OCI-M2 (cell line): Measurements from ENCODE around the gene CMSS1.
"Not testable (repeated sequence)": the region's sequence is repeated elsewhere in the genome, so short reads cannot be mapped to it uniquely, and the experiment has no call there.

Experiments used
- DNase-seq: peaks from one replicate; lab custom pipeline; 2025; ENCODE audit not compliant: unreplicated experiment; lab: John Stamatoyannopoulos, UW

Gene CMSS1

DNA sequence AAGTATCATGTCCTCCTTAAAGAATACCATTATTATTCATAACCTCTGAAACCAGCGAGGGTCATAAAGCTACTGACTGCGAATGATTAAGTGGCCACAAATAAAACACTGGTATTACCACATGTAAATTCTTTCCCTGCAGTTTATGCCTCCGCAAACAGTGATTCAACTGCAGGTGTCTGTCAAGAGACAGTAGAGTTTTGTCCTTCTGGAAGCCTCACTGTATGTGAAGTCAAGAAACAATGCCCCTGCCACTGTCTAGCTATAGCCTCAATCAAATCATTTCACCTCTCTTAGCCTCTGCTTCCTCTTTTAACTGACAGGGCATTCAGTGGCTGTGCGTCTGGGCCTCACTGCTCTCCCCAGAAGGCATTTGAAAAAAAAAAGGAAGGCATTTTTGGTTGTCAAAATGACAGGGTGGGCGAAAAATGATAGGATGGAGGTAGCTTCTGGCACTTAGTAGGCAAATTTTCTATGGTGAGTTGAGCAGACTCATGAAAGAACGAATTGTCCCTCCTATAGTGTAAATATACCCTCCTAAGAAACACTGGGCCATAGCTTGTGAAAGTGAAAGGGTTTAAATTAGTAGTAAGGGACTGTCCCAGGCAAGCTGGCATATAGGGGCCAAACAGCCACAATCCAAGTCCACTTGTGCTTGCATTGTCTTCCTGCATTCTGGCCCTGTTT lies 229.9 kb downstream of the CMSS1 start:
- no peak for DNase-seq

GRCh38 chr3:100048248-100048647 lies 230.6 kb downstream of the CMSS1 start:
- DNase-seq: no peak

DNA sequence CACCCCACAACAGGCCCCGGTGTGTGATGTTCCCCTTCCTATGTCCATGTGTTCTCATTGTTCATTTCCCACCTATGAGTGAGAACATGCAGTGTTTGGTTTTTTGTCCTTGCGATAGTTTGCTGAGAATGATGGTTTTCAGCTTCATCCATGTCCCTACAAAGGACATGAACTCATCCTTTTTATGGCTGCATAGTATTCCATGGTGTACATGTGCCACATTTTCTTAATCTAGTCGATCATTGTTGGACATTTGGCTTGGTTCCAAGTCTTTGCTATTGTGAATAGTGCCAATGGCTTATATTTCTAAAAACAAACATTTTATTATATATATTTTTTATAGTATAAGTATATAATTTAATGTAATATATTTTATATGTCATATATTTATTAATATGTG lies 233.9 kb downstream of the CMSS1 start:
- DNase-seq: not testable (repeated sequence)

DNA sequence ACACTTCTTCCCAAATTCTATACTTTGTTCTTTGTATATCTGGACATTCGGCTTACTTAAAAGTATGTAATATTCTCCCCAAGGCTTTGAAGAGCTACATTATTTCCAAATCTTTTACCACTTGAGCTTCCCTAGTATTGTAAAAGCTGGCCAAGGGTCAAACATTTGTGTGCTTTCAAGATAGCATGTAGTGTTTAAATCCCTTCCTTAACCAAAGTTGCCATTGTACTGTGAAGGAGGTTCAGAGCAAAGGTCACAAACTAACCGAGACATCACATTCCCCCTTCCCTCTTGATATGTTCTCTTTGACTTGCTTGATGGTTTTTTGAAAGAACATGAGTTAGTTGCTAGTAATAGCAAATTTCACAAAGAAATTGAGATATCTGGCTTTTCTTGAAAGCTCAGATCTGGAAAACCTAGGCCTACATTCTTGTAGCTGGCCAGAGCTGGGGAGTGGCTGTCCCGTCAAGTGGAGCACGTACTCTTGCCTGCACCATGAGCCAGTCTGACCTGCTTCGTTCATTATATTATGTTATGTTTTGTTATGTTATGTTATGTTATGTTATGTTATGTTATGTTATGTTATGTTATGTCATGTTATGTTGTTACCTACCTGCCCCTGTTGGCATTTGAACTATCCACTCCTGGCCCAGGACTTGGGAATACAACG lies 236.4 kb downstream of the CMSS1 start:
- no peak for DNase-seq

- no peak for DNase-seq
Measured at GRCh38 chr3:100057716-100058575, 240.3 kb downstream of the CMSS1 start.

DNA sequence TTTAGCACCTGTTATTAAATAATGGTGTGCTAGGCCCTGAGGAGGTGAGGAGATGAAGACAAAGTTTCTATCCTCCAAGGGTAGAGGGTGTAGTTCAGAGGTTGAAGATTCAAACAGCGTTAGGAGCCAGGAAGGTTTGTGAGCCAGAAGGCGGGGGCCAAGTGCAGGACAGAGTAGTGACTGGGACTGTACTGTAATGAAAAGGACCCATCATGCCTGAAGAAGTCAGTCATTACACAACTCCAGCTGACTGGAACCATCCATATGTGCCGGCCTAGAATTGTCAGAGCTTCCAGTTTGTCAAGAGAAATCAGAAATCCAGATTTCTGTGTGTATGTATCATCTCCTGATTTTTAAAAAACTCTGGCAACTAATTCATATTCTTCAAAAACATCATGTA lies 241.8 kb downstream of the CMSS1 start:
- no peak for DNase-seq

GRCh38 chr3:100060685-100061484 lies 243.2 kb downstream of the CMSS1 start:
- no peak for DNase-seq

DNA sequence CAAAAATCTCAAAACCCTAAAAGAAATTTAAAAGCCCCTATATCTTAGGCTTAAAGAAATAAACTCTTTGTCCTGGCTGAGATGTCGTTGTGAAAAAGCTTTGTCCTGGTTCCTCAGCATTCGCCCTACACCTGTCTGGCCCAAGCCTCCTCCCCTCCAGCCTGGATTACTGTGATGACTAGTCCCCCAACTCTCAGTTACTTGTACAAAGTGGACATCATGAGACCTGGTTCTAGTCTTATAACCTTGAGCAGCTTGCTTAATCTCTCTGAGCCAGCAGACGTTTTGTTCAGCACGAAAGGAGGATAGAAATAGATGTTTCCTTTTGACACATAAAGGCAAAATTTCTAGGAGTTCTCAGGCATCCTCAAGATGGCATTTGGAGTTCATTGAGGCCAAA lies 245.0 kb downstream of the CMSS1 start:
- DNase-seq: no peak

- no peak for DNase-seq
Measured at GRCh38 chr3:100063929-100064461, 246.3 kb downstream of the CMSS1 start.

DNA sequence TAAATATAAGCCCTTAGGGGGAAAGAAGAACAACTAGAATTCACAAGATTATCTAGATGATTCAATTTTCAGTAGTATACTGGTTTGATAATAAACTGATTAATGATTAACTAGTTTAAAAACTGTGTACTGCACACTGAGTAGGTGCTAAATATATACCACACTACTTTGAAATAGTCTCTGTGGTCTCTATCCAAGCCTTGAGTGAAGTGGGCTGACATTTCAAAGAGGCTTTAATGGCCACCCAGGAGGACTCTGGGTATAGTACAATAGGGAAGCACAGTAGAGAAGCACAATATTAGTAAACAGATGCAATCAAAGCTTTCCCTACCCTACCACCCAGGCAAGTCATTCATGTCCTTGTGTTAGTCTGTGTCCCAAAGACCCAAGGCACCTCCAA lies 249.9 kb downstream of the CMSS1 start:
- no peak for DNase-seq

DNA sequence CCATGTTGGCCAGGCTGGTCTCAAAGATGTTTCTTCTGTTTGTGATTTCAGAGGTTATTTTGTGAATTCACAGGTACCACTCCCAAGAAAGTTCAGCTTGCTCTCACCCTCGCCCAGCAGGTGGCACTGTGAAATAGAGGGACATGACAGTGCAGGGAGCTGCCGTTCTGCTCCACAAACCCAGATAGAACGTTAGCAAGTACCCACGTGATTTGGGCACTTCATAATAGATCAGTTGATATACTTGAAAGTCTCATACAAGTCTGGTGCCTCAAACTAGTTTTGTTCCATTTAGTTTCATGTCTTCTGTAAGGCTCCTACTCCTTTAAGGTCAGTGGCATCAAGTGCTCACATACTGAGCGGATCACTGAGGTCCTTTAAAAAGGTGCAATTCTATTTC lies 251.2 kb downstream of the CMSS1 start:
- no peak for DNase-seq

- no peak for DNase-seq
Measured at GRCh38 chr3:100069472-100069871, 251.8 kb downstream of the CMSS1 start.

DNA sequence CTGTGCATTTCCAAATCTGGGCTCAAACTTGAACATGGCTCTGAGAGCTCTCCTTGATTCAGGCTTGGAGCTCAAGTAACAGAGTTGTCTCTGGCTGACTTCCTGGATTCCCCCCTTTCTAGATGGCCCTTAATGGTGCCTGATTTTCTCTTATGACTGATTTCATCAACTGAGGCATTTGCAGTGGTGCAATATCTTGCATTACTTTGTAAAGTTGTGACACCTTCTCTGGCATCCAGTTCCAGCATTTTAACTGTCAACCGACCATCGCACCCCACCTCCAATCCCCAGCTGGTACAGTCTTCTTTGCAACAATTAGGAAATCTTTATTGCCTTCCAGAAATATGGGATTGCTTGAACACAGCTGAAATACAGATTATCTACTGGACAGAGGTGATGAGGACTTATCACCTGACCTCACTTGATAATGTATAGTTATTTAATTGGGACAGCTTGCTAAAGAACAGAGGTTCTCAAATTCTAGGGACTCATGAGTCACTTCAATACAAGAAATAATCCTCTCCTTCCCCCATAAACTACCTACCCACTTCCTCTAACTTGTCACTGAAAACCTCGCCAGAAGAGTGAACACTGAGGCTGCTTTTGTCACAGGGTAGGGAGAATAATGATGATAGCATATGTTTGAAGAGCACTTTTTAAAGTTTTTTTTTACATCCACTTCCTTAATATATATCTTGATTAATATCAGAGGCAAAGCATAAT lies 254.8 kb downstream of the CMSS1 start:
- DNase-seq: no peak

GRCh38 chr3:100073049-100073713 lies 255.5 kb downstream of the CMSS1 start:
- no peak for DNase-seq

GRCh38 chr3:100073714-100074307 lies 256.1 kb downstream of the CMSS1 start:
- DNase-seq: no peak

DNA sequence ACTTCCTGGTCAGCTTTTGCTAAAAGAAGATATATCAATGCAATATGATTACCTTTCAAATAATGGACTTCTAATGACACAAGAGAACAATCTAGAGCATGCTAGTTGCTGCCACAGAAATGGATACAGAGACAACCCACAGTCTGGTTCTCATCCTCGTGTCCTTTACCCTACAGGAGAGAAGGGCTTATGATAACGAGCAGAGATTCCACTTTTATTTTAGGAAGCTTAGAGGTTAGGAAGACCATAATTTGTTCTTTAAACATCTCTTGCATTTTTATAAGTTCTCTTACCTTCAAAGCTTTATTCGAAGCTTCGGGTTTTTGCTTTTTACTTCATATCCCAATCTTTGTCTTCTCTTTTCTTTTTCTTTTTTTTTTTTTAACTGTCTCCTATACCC lies 257.5 kb downstream of the CMSS1 start:
- no peak for DNase-seq

- no peak for DNase-seq
Measured at GRCh38 chr3:100075851-100076730, 258.4 kb downstream of the CMSS1 start.
